T-helper 17 cell (primary cell): ENCODE results near the gene PTGDS. TPM values are rescaled to one million over a fixed set of nuclear protein-coding genes. Genes with fewer than 3 reads are reported as not detected.
A peak's percentile ranks its signal among the peaks of the same experiment; 100 is the strongest.

Experiments
- ATAC-seq: fragments of 150-1000 bp; cut with Tn5 transposase; 2 replicates; pipeline ENCODE4 v1.10.0; 2021; ENCODE audit warnings: mild to moderate bottlenecking, moderate library complexity
- DNase-seq, 3 donors: peaks; one replicate each; pipeline versions ENCODE4 v3.0.0 to v3.0.0-alpha.2; 2020 to 2021
- H3K9me3 ChIP-seq: one replicate; pipeline ENCODE4 v1.7.0; 2013; ENCODE audit warnings: low read length, mild to moderate bottlenecking; ENCODE audit not compliant: control insufficient read depth, poor library complexity, severe bottlenecking
- H3K27ac Mint-ChIP-seq: one replicate; pipeline ENCODE4 v1.8.0; 2022; ENCODE audit warnings: mild to moderate bottlenecking, moderate library complexity, mixed read lengths
- H3K27me3 Mint-ChIP-seq: one replicate; pipeline ENCODE4 v1.8.0; 2022; ENCODE audit warnings: mixed read lengths
- H3K36me3 Mint-ChIP-seq: one replicate; pipeline ENCODE4 v1.8.0; 2022; ENCODE audit warnings: low read depth, mixed read lengths
- H3K4me1 Mint-ChIP-seq: one replicate; pipeline ENCODE4 v1.8.0; 2022; ENCODE audit warnings: mild to moderate bottlenecking, mixed read lengths
- H3K4me3 Mint-ChIP-seq: one replicate; pipeline ENCODE4 v1.8.0; 2022; ENCODE audit warnings: mild to moderate bottlenecking, moderate library complexity, mixed read lengths
- total RNA-seq, 4 donors: library from RNA in 2 of 4; stranded (reverse) in 2 of 4; gene quantifications; one replicate each; pipeline ENCODE4 v1.2.3 and lab custom pipeline; 2022 to 2026

PTGDS gene
- 100 to 1,000 TPM in 1 of 2 donors, 10 to 100 TPM in 1; 21.4 to 166 TPM for total RNA-seq
- total RNA-seq (lab: John Stamatoyannopoulos, UW), result 5.8 to 13.9 reads per million in 2 donors

DNA sequence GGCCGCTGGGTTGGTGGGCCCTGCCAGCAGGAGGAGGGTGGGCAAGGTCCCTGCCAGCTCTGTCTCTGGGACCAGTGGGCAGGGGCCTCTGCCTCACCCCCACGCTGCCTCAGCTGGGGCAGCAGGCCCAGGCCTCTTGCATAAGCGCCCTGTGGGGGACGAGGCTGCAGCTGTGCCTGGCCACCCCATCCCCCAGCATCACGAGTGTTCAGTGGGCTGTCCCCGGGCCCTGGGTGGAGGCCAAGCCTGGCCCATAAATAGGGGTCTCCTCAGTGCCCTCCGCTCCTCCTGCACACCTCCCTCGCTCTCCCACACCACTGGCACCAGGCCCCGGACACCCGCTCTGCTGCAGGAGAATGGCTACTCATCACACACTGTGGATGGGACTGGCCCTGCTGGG, at the start of gene PTGDS:
TSS of gene PTGDS (plus strand) at position 282 of the 400 bp plus-strand sequence. CDS start at position 357, 75 bp downstream.
- ATAC-seq, result no peak
- Mint-ChIP-seq H3K36me3 (no peaks in the 10 kb centered on the region), H3K27me3 (no peaks in the 10 kb centered on the region), H3K4me3 (peak within 1 kb of the TSS; percentile 86), H3K27ac (peak within 1 kb of the TSS; percentile 74), H3K4me1 (peaks cover 24% of the 10 kb centered on the region)
- no peaks in the 10 kb centered on the region for H3K9me3 ChIP-seq
- DNase-seq, result no peak

DNA sequence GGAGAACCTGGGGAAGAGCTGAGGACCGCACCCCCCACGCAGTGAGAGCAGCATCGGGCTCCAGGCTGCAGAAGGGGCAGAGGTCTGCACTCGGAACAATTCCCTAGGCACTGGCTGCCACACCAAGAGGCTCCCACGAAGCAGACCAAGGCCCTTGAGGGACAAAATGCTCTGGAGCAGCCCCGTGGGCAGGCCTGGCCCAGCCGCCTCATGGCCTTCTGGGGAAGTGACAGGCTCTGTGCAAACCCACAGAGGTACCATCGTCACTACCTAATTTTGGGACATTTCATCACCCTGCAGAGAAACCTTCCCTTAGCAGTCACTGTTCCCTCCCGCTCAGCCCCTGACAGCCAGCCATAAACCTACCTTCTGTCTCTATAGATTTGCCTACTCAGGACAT, 48.7 kb upstream of the PTGDS start:
- no peaks in the 10 kb centered on the region for H3K9me3 ChIP-seq
- Mint-ChIP-seq H3K27ac (peak overlapping the region; percentile 41), H3K4me3 (no peak overlapping the region), H3K27me3 (no peaks in the 10 kb centered on the region), H3K36me3 (peaks cover 2% of the 10 kb centered on the region), H3K4me1 (peaks cover 16% of the 10 kb centered on the region)
- no peak for ATAC-seq
- DNase-seq, result no peak

DNA sequence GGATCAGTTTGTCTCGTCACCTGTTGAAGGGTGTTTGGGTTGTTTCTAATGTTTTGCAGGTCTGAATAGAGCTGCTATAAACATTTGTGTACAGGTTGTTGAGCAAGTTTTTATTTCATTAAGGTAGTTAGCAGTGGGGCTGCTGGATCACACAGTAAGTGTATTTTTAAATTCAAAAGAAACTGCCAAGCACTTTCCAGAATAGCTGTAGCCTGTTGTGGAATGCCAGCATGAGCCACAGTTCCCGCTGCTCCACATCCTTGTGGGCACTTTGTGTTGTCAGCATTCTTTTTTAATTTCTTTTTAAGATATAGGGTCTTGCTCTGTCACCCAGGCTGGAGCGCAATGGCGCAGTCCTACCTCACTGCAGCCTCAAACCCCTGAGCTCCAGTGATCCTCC, 47.3 kb upstream of the PTGDS start:
- Mint-ChIP-seq H3K36me3 (peaks cover 2% of the 10 kb centered on the region), H3K27ac (no peak overlapping the region), H3K4me3 (no peak overlapping the region), H3K27me3 (no peaks in the 10 kb centered on the region), H3K4me1 (peaks cover 16% of the 10 kb centered on the region)
- no peak for DNase-seq
- no peak for ATAC-seq
- H3K9me3 ChIP-seq, result no peaks in the 10 kb centered on the region

DNA sequence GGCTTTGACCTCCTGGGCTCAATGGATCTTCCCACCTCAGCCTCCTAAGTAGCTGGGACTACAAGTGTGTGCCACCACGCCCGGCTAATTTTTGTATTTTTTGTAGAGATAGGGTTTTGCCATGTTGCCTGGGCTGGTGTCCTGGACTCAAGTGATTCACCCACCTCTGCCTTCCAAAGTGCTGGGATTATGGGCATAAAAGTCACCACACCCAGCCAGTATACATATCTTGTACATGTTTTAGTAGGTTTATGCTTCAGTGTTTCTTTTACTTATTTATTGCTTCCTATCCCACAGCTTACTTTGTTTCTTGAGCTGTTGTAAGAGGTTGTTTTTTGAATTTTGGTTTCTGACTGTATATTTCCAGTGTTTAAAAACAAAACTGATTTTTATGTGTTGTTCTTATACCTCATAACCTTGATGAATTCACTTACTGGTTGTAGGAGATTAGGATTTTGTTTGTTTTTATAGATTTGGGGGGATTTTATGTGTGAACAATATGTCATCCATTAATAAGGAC, 45.6 kb upstream of the PTGDS start:
- Mint-ChIP-seq H3K27me3 (no peaks in the 10 kb centered on the region), H3K36me3 (peaks cover 2% of the 10 kb centered on the region), H3K4me3 (no peak overlapping the region), H3K27ac (no peak overlapping the region), H3K4me1 (peaks cover 16% of the 10 kb centered on the region)
- no peak for DNase-seq
- ATAC-seq, result no peak
- H3K9me3 ChIP-seq, result no peaks in the 10 kb centered on the region

- H3K4me3 Mint-ChIP-seq, result no peak overlapping the region
- no peaks in the 10 kb centered on the region for H3K9me3 ChIP-seq
- peaks cover 8% of the 10 kb centered on the region for H3K4me1 Mint-ChIP-seq
- no peak overlapping the region for H3K27ac Mint-ChIP-seq
- ATAC-seq (no peak), DNase-seq (no peak)
- H3K27me3 Mint-ChIP-seq, result no peaks in the 10 kb centered on the region
- H3K36me3 Mint-ChIP-seq, result peaks cover 1% of the 10 kb centered on the region
These were observed 43.0 kb upstream of the PTGDS start for GRCh38 chr9:136934277-136934676.

DNA sequence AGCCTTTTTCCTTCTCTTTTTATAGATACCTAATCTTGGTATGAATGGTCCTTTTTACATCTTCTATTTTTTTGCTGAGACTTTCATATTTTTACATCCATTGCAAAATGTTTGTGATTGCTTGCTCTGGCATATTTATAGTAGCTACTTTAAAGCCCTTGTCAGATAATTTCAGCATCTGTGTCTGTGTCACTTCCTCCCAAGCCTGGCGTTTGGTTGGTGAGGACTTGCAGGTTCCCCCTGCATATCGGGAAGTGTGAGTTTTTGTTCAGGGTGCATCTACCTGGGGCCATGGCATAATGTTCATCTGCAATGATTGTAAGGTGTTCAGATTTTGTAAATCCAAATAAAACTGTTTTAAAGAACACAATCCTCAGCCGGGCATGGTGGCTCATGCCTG, 41.7 kb upstream of the PTGDS start:
- no peak overlapping the region for H3K27ac Mint-ChIP-seq
- no peak overlapping the region for H3K4me3 Mint-ChIP-seq
- H3K27me3 Mint-ChIP-seq, result no peaks in the 10 kb centered on the region
- H3K9me3 ChIP-seq, result no peaks in the 10 kb centered on the region
- ATAC-seq (no peak), DNase-seq (no peak)
- peaks cover 4% of the 10 kb centered on the region for H3K36me3 Mint-ChIP-seq
- peaks cover 8% of the 10 kb centered on the region for H3K4me1 Mint-ChIP-seq

- no peaks in the 10 kb centered on the region for H3K9me3 ChIP-seq
- H3K4me1 Mint-ChIP-seq, result peaks cover 8% of the 10 kb centered on the region
- peaks cover 4% of the 10 kb centered on the region for H3K36me3 Mint-ChIP-seq
These were observed 40.6 kb upstream of the PTGDS start for GRCh38 chr9:136936645-136937170.

DNA sequence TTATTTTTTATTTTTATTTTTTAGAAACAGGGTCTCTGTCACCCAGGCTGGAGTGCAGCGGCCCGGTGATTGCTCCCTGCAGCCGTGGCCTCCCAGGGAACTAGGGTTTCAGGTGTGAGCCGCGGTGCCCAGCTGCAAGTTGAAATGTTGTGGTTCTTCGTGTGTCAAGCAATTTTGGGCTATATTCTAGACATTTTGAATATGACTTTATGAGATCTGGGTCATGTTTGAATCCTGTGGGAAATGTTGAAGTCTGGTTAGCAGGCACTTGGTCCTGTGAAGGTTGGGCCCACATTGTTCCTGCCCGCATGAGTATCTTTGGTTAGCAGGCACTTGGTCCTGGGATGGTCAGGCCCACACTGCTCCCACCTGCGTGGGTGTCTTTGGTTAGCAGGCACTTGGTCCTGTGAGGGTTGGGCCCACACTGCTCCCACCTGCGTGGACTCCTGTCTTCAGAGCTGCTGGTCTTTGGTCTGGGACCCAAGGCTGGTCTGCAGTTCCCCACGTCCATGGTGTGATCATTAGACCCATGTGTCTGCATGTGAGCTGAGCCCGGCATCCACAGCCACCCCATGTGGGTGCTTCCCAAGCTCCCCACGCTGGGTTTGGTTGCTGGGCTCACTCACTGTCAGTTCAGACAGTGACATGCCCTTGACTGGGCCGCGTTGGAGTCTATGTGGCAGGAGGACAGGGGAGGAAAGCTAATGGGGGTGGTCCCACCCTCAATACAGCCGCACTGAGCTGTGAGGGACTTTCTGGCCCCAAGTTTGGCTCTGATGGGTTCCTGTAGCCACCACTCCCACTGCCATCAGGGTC, 39.9 kb upstream of the PTGDS start:
- ATAC-seq, result no peak
- Mint-ChIP-seq H3K27ac (peak overlapping the region; percentile 11), H3K27me3 (no peaks in the 10 kb centered on the region), H3K36me3 (peaks cover 4% of the 10 kb centered on the region), H3K4me3 (no peak overlapping the region), H3K4me1 (peaks cover 8% of the 10 kb centered on the region)
- no peak for DNase-seq
- H3K9me3 ChIP-seq, result no peaks in the 10 kb centered on the region

More at GRCh38 chr9:136936645-136937170, 40.6 kb upstream of the PTGDS start:
- H3K27ac Mint-ChIP-seq, result no peak overlapping the region
- no peak overlapping the region for H3K4me3 Mint-ChIP-seq
- no peak for DNase-seq
- ATAC-seq, result no peak
- no peaks in the 10 kb centered on the region for H3K27me3 Mint-ChIP-seq

- Mint-ChIP-seq H3K36me3 (peaks cover 4% of the 10 kb centered on the region), H3K4me3 (no peak overlapping the region), H3K27me3 (no peaks in the 10 kb centered on the region), H3K4me1 (no peaks in the 10 kb centered on the region), H3K27ac (no peak overlapping the region)
- ATAC-seq, result no peak
- no peak for DNase-seq
- H3K9me3 ChIP-seq, result no peaks in the 10 kb centered on the region
These were observed 37.8 kb upstream of the PTGDS start for GRCh38 chr9:136939431-136939995.

GRCh38 chr9:136939996-136940525, 37.2 kb upstream of the PTGDS start:
- Mint-ChIP-seq H3K27me3 (no peaks in the 10 kb centered on the region), H3K4me1 (peaks cover 4% of the 10 kb centered on the region), H3K36me3 (peaks cover 4% of the 10 kb centered on the region), H3K27ac (no peak overlapping the region), H3K4me3 (no peak overlapping the region)
- no peak for ATAC-seq
- H3K9me3 ChIP-seq, result no peaks in the 10 kb centered on the region
- DNase-seq, result no peak

DNA sequence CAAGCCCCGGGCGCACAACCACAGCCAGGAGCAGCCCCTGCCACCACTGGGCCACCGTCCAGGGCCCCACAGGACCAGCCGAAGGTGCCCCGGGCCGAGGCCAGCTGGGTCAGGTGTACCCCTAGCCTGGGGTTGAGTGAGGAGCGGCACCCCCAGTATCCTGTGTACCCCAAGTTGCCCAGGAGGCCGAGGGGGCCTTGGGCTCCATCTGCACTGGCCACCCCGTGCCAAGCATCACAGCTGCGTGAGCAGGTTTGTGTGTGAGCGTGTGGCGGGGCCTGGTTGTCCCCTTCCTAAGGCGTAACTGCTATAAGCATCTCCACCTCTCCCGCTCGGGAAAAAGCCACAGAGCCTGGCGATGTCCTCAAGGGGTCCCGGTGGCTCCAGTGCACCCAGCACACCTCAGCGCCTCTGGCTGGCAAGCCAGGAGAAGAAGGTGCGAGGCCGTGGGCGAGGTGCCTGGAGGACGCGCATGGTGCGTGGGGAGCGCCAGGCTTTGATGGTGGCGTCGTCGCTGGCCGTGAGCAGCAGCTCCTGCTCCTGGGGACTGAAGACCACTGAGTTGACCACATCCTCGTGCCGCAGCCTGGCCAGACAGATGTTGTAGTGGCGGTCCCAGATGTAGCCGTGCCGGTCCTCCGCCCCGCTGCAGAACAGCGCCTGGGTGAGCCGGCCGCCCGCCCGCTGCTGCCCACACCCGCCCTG, 36.6 kb upstream of the PTGDS start:
- Mint-ChIP-seq H3K36me3 (peaks cover 4% of the 10 kb centered on the region), H3K27me3 (no peaks in the 10 kb centered on the region), H3K4me1 (peaks cover 4% of the 10 kb centered on the region), H3K27ac (no peak overlapping the region), H3K4me3 (no peak overlapping the region)
- DNase-seq (no peak), ATAC-seq (no peak)
- H3K9me3 ChIP-seq, result no peaks in the 10 kb centered on the region

DNA sequence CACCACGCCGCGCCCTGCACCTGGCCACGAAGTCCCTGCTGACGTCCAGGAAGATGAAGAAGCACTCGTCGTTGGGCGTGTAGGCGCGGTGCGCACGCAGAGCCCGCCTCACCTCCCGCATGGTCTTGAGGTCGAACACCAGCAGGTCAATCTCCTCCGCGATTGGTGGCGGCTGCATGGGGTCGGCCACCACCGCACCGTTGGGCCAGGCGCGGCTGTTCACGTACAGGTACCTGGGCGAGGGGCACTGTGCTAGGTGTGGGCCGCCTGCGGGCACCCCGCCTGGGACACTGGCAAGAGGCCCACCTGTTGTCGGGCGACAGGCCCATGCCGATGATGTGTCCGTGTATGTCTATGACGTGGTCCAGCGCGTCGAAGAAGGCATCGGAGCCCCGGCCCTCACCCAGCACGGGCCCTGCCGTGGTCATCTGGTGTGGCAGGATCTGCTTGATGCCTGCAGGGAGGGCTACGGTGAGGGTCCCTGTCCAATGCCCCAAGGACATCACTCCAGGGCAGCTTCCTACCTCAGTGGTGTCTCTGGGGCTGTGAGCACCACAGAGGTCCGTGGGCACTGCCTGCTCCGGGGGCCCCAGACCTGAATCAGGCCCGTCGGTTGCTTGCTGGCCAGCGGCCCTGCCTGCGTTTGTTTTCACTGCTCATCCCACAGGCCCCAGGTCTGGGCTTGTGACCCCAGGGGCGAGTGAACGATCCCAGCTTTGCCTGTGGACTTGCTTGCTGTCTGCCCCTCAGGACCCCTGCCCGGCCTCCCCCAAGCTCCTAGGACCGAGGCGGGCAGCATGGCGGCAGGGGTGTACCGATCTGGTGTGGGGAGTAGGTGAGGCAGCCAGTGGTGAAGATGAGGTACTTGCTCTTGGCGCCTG, 35.8 kb upstream of the PTGDS start:
- Mint-ChIP-seq H3K4me3 (no peak overlapping the region), H3K36me3 (peaks cover 4% of the 10 kb centered on the region), H3K4me1 (peaks cover 4% of the 10 kb centered on the region), H3K27ac (no peak overlapping the region), H3K27me3 (no peaks in the 10 kb centered on the region)
- DNase-seq (no peak), ATAC-seq (no peak)
- H3K9me3 ChIP-seq, result no peaks in the 10 kb centered on the region
